ENCODE data around the gene TTC32. TPM values are rescaled to one million over a fixed set of nuclear protein-coding genes. Genes with fewer than 3 reads are reported as not detected.

TTC32 gene
- total RNA-seq, 2 donors from 2014 or later = 2.0 to 9.3 TPM

DNA sequence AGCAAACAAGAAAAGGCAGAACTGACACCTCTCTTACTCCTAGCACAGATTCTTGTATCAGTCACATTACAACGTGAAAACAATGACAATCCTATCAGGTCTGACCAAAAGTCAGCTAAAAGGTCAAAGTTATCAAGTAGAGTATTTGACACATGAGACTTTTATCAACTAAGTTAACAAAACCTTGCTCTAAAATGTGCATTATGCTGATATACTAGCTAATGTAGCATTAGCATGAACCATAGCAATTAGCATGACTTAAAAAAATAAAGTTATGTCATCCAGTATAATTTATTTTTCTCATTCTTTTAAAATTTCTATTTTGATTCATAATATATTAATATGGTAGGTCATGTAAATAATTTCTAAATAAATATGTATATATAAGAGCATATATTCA, 41.4 kb upstream of the TTC32 start:
- no peaks in the 10 kb centered on the region for H3K27me3 ChIP-seq
- intact Hi-C loops (cut with DNase I) = no loop called here
- no peaks in the 10 kb centered on the region for H3K4me1 ChIP-seq
- no peak for TF ChIP-seq CTCF (IDR thresholded peaks at IDR 0.05)
- TF ChIP-seq POLR2A (IDR thresholded peaks at IDR 0.05) = no peak
- H3K4me3 ChIP-seq = no peak overlapping the region
- ATAC-seq (no peak), DNase-seq (no peak)
- H3K9me3 ChIP-seq = no peaks in the 10 kb centered on the region
- no peak overlapping the region for H3K27ac ChIP-seq
- H3K36me3 ChIP-seq (replicated peaks in 1 of 2; ENCODE audit: insufficient read depth in 1 of 2, low read depth in 2 of 2) = no peaks in the 10 kb centered on the region
- WGBS, 2 donors = 14 to 15% methylated on average over 1 of the region's 1 CpG

DNA sequence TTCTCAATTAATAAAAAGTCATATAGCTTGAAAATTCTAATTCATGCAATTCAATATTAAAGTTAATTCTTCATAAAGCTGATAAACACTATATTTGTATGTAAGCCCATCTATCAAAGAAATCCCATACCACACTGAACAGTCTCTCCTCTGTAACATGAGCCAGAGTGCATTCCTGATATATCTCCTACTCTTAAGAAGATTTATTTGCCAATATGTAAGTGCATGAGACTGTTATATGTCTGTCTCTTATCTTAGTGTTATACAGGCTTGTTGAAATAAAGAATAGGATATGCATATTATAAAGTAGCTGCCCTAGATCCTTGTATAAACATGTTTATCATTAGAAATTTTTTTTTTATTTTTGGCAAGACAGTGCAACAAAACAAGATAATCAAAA, 40.4 kb upstream of the TTC32 start:
- DNase-seq (no peak), ATAC-seq (no peak)
- H3K4me3 ChIP-seq = no peak overlapping the region
- H3K27me3 ChIP-seq = no peaks in the 10 kb centered on the region
- no peaks in the 10 kb centered on the region for H3K9me3 ChIP-seq
- no peak overlapping the region for H3K27ac ChIP-seq
- peaks cover 0 to 5% of the 10 kb centered on the region in 2 donors for H3K36me3 ChIP-seq (replicated peaks in 1 of 2; ENCODE audit: insufficient read depth in 1 of 2, low read depth in 2 of 2)
- intact Hi-C loops (cut with DNase I) = no loop called here
- no peaks in the 10 kb centered on the region for H3K4me1 ChIP-seq
- TF ChIP-seq CTCF (IDR thresholded peaks at IDR 0.05) = no peak
- TF ChIP-seq POLR2A (IDR thresholded peaks at IDR 0.05) = no peak

DNA sequence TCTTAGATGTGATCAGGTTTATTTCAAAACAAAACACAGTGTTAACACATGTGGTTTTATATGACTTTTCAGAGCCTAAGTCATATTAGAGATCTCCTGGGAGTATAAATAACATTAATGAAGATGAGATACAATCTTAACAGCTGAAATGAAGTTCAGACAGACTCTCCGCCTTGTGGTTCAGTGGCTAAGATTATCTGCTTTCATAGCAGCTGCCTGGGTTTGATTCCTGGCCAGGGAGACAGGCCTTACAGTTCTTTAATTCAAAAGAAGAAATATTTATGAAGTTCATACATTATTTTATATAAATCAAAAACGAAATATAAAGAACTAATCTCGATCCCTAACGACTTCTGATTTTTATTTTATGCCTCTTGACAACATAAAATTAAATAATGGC, 35.2 kb upstream of the TTC32 start:
- H3K4me1 ChIP-seq = peaks cover 3% of the 10 kb centered on the region
- 80 to 83% methylated on average over 4 of the region's 4 CpGs for WGBS, 2 donors
- TF ChIP-seq POLR2A (IDR thresholded peaks at IDR 0.05) (no peak), CTCF (IDR thresholded peaks at IDR 0.05) (no peak)
- H3K9me3 ChIP-seq = no peaks in the 10 kb centered on the region
- no peak overlapping the region for H3K27ac ChIP-seq
- no peak for ATAC-seq
- peaks cover 0 to 7% of the 10 kb centered on the region in 2 donors for H3K36me3 ChIP-seq (replicated peaks in 1 of 2; ENCODE audit: insufficient read depth in 1 of 2, low read depth in 2 of 2)
- no peaks in the 10 kb centered on the region for H3K27me3 ChIP-seq
- H3K4me3 ChIP-seq = no peak overlapping the region
- intact Hi-C loops (cut with DNase I) = no loop called here
- no peak for DNase-seq

- Histone ChIP-seq H3K4me1 (peaks cover 3% of the 10 kb centered on the region), H3K27ac (no peak overlapping the region), H3K27me3 (no peaks in the 10 kb centered on the region), H3K36me3 (replicated peaks in 1 of 2; ENCODE audit: insufficient read depth in 1 of 2, low read depth in 2 of 2) (peaks cover 0 to 7% of the 10 kb centered on the region in 2 donors), H3K4me3 (no peak overlapping the region), H3K9me3 (no peaks in the 10 kb centered on the region)
- no peak for TF ChIP-seq POLR2A (IDR thresholded peaks at IDR 0.05)
- no peak for TF ChIP-seq CTCF (IDR thresholded peaks at IDR 0.05)
- no peak for ATAC-seq
- DNase-seq = no peak
- 89 to 91% methylated on average over 2 of the region's 2 CpGs for WGBS, 2 donors
- intact Hi-C loops (cut with DNase I) = no loop called here
Measured at GRCh38 chr2:19936203-19936602, 34.4 kb upstream of the TTC32 start.

GRCh38 chr2:19933351-19933981, 31.7 kb upstream of the TTC32 start:
- WGBS, 2 donors = 36 to 51% methylated on average over 5 of the region's 5 CpGs
- TF ChIP-seq CTCF (IDR thresholded peaks at IDR 0.05) (no peak), POLR2A (IDR thresholded peaks at IDR 0.05) (no peak)
- no peak for DNase-seq
- Histone ChIP-seq H3K4me3 (no peak overlapping the region), H3K27me3 (no peaks in the 10 kb centered on the region), H3K36me3 (replicated peaks in 1 of 2; ENCODE audit: insufficient read depth in 1 of 2, low read depth in 2 of 2) (peaks cover 0 to 9% of the 10 kb centered on the region in 2 donors), H3K27ac (peak overlapping the region in 2 of 4 donors; percentile 59 to 70), H3K4me1 (peaks cover 3% of the 10 kb centered on the region), H3K9me3 (no peaks in the 10 kb centered on the region)
- ATAC-seq = peak; percentile 73
- intact Hi-C loops (cut with DNase I) = no loop called here
